ENCODE measurements around the gene WFS1.
A peak's percentile ranks its signal among the peaks of the same experiment; 100 is the strongest.

Gene WFS1

GRCh38 chr4:6324999-6325787, 55.5 kb downstream of the WFS1 start:
- no peak for DNase-seq (ENCODE audit: low read depth in 2 of 2)

GRCh38 chr4:6325788-6326290, 56.2 kb downstream of the WFS1 start:
- DNase-seq (ENCODE audit: low read depth in 2 of 2) = no peak

DNA sequence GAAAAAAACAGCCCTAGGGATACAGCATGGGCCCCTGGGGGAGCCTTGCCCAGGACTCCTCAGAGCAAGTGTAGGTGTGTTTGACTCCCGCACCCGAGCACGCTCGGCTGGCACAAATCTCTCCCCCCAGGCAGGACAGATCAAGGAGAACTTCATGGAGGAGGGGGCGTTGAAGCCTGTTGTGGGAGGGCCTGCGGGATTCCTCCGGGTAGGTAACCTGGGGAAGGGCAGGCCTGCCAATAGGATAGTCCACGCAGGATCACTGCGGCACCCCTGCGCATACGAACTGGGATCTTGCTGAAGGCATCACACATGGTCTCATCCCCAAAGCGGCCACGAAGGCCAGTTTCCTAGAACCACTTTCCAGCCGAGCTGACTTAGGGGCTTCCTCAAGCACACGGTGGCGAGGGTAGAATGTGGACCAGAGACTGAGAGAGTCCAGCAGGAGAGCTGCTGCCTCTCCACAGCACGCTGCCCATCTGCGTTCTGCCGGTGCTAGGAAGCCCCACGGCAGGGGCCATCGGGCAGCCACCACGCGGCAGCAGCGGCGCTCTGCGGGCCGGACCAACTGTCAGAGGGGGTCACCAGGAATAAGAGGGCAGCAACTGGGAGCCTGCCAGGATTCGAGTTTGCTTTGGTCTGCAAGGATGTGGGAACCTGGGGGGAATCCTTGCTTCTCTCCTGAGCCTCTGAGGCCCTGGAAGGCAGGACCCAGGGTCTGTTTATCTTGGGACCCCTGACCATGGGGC, 56.8 kb downstream of the WFS1 start:
- DNase-seq (ENCODE audit: low read depth in 2 of 2) = no peak

DNA sequence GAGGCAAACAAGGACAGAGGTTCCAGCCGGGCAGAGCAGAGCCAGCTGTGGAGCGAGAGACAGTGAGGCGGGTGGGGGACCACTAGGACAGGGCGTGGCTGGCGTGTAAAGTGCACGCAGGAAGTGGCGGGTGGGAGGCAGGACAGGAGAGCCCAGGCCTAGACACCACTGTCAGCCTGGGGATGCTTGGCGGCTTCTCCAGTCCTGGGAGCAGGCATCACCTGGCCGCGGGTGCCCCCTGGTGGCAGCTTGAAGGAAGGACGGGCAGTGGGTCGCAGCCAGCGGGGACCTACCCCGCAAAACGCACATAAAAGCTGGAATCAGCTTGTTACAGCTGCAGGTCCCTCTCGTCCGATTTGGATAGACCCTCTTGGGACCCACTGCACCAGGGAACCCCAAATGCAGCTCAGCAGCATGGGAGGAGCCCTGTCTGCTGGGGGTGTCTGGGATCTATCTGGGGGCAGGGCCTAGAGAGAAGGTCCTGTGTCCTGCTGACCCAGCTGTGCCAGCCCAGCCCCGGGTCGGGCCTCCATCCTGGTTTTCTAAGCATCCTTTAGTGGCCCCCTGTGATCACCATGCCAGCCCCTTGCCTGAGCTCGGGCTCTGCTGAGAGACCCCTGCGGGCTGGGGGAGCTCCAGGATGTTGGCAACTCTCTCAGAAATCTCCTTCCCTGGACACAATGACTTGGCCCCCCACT, 57.7 kb downstream of the WFS1 start:
- peak; percentile 58 to 77 for DNase-seq (ENCODE audit: low read depth in 2 of 2)

- DNase-seq (ENCODE audit: low read depth in 2 of 2) = no peak
These were observed 58.9 kb downstream of the WFS1 start for GRCh38 chr4:6328526-6328925.

DNA sequence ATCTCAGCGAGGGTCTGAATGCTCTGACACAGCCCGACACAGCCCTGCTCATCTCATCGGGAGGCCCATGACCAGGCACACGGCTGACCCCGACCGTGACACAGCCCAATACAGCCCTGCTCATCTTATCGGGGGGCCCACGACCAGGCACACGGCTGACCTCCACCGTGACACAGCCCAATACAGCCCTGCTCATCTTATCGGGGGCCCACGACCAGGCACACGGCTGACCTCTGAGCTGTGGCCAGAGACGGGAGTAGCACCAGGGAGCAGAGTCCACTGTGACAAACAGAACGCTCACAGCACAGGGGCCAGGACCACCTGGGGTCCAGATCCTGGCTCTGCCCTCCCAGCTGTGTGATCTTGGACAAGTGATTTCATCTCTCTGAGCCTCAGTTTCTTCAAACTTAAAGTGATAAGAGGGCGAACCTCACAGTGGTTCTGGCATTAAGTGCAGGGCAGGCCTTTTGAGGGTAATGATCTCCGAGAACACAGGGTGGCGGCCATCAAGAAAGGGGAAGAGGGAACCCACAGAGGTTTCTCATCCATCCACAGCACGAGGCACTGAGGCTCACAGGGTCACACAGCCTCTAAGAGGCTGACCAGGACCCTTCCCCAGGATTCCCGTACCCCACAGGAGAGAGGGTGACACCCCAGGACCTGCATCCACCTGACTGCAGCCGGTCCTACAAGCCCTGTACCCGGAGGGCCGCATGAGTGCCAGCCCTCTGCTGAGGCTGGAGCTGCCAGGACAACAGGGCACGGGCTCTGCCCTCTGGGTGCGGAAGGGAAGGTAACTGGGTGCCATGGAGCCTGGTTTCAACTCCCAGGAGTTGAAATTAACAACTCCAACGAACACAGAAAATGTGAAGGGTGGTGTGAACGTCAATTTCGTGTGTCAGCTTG, 60.1 kb downstream of the WFS1 start:
- no peak for DNase-seq (ENCODE audit: low read depth in 2 of 2)

- DNase-seq (ENCODE audit: low read depth in 2 of 2) = no peak
These were observed 60.7 kb downstream of the WFS1 start for GRCh38 chr4:6330384-6330767.

DNA sequence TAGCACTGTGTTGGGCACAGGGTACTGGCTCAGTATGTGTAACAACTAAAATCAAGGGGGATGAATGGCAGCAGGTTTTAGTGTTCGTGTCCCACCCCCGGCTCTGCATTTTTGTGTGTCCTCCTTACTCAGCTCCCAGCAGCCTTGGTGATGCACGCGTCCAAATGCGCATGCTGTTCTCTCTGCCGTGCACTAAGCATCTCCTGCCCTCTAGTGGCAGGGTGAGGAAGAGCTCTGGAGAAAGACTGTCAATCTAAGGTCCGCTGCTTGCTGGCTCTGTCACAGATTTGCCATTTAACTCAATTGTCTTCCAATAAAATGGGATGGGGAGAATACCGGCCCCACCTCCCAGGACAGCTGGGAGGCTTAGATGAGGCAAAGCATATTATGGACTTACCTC, 61.4 kb downstream of the WFS1 start:
- peak in 1 of 2 experiments; percentile 23 for DNase-seq (ENCODE audit: low read depth in 2 of 2)

GRCh38 chr4:6331468-6331867, 61.8 kb downstream of the WFS1 start:
- DNase-seq (ENCODE audit: low read depth in 2 of 2) = no peak

GRCh38 chr4:6332042-6332668, 62.5 kb downstream of the WFS1 start:
- DNase-seq (ENCODE audit: low read depth in 2 of 2) = peak in 1 of 2 experiments; percentile 13

DNA sequence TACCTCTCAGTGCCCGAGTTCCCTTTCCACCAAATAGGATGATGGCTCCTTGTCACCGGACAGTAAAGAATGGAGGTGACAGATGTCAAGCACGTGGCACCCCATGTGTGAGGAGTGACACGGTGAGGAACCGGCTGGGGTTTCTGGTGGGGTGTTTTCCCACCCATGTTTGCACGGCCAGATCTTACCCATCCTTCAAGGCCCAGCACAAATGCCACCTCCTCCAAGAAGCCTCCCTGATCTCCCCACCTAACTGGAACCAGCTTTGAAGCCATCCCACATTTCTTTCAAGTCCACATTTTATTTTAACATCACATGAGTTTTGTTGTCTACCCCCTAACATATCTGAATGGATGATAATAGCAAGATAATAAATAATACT, 63.0 kb downstream of the WFS1 start:
- DNase-seq (ENCODE audit: low read depth in 2 of 2) = no peak

DNA sequence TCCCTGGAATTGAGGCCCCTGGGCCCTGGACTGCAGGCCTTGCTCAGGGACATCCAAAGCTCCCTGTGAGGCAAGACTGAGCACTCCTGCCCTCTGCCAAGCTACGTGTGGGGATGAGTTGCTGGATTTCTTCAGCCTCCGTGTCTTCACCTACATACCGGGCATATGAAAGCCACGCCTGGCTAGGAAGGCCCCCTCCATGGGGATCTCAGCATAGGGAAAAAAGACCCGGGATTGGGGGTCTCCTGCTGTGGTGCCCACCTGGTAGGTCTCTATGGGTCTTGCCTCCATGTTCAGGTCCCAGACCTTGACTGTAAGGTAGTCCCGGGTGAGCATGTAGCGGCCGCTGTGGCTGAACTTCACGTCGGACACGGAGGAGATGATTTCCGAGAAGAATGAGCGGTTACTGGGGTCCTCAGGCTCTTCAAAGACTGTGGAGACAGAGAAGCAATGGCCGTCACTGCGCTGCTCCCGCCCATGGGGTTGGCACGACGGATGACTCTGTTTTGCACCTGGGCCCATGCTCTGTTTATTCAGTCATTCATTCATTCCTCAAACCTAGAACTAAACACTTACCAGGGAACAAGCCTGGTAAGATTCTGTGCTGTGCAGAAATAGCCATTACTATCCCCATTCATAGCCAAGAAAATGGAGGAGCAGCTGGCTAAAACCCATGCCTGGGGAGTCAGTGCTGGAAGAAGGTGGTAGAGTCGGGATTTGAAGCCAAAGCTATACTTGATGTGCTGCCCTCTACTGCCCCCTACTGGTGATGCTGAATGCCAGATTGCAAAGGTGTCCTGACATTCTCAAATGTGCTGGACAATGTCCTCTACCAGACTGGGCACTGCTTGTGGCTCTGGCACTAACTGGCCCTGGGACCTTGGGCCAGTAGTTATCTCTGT, 63.9 kb downstream of the WFS1 start:
- peak in 1 of 2 experiments; percentile 10 for DNase-seq (ENCODE audit: low read depth in 2 of 2)

- DNase-seq (ENCODE audit: low read depth in 2 of 2) = no peak
These were observed 64.7 kb downstream of the WFS1 start for GRCh38 chr4:6334203-6334887.

DNA sequence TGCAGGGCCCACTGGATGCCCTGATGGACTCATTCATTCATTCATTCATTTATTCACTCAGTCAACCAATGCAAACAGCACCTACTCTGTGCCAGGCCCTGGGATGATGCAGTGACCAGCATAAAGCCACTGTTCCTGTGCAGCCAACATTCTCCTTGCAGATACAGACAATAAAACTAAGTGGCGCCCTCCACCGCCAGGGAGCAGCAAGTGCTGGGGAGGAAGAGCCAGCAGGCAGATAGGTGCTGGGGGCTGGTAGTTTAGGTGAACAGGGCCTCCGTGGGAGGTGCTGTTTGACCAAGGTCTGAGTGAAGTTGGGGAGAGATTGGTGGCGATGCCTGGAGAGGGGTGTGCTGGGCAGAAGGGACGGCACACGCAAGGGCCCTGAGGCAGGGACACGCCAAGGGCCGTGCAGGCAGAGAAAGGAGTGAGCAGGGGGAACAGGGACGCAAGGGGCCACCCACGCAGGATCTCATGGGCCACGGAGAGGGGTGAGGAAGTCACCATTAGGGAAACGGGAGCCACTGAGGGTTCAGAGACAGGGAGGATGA, 65.5 kb downstream of the WFS1 start:
- no peak for DNase-seq (ENCODE audit: low read depth in 2 of 2)

DNA sequence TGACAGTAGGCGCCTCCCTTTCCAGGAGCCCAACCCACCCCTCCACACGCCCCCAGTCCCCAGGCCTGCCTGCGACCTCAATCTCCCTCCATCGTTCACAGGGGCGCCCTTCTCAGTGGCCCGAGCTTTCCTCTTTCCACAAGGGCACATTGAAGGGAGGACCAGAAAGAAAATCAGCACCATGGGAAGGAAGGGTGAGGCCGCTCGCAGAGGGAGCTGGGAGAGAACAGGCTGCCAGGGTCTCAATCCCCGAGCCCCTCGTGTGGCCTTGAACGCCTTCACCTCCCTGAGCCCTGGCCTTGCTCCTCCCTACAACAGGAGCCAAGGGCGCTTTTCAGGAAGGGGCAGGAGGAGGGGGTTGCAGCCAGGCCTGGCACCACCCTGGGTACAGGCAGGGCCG, 66.5 kb downstream of the WFS1 start:
- DNase-seq (ENCODE audit: low read depth in 2 of 2) = no peak

DNA sequence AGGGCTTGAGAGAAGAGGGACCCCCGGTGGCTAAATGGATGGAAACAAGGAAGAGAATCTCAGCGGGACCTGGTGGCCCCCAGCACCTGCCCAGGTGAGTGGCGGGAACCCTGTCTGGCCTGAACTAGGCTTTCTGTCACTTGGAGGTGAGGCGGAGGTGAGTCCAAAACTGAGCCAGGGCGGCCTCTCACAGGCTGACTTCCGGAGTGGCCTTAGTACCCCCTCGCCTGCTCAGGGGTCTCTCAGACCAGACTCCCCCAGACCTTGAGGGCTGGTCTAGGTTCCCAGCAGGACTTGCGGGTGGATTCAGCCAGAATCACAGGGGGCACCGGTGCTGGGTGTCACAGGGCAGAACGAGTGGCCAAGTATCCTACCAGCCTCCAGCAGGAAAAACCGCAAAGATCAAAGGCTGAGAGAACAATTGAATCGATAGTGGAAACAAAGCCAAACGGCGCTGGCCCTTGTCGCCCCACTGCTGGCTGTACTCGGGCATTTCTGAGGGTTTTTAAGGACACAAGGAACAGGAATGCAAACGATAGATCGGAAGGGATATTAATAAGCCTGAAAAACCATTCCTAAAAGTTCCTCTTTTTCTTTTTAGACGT, 67.8 kb downstream of the WFS1 start:
- no peak for DNase-seq (ENCODE audit: low read depth in 2 of 2)

- DNase-seq (ENCODE audit: low read depth in 2 of 2) = no peak
These were observed 68.7 kb downstream of the WFS1 start for GRCh38 chr4:6338175-6338950.

All from stimulated activated CD4-positive, alpha-beta T cell treated with anti-CD3 and anti-CD28 coated beads, Interleukin-12 subunit alpha, Interleukin-12 subunit beta, amount 100 ng/mL, for 24 hours (primary cell).